ENCODE measurements around the gene ADAMTS3. TPM values are rescaled to one million over a fixed set of nuclear protein-coding genes. Genes with fewer than 3 reads are reported as not detected.

ADAMTS3 gene
- total and polyA plus RNA-seq, 7 experiments from 2014 or later = 0.07 TPM; not detected in 6

GRCh38 chr4:72348701-72349100 is 220.3 kb downstream of the ADAMTS3 start:
- no peaks in the 10 kb centered on the region for H3K27me3 ChIP-seq (ENCODE audit: control insufficient read depth in 2 of 2, insufficient read depth in 2 of 2, low read length in 2 of 2)
- ChIA-PET POLR2A (no interaction called here), CTCF (no interaction called here)
- H3K36me3 Mint-ChIP-seq = no peaks in the 10 kb centered on the region
- no peak overlapping the region for H3K27ac Mint-ChIP-seq
- no peak for DNase-seq
- peaks cover 0 to 5% (median 0%) of the 10 kb centered on the region in 5 donors for H3K27me3 Mint-ChIP-seq
- H3K36me3 ChIP-seq (ENCODE audit: control insufficient read depth in 2 of 3, insufficient read depth in 3 of 3, low read length in 3 of 3) = no peaks in the 10 kb centered on the region
- H3K4me3 ChIP-seq (ENCODE audit: low read length) = no peak overlapping the region
- H3K27ac ChIP-seq (ENCODE audit: low read depth, low read length) = no peak overlapping the region
- no peaks in the 10 kb centered on the region for H3K9me3 Mint-ChIP-seq
- no peaks in the 10 kb centered on the region for H3K9me3 ChIP-seq (ENCODE audit: control insufficient read depth in 2 of 3, low read length in 3 of 3)
- H3K4me1 Mint-ChIP-seq = no peaks in the 10 kb centered on the region
- intact Hi-C loops (cut with micrococcal nuclease) = no loop called here
- H3K4me3 Mint-ChIP-seq = no peak overlapping the region
- no peak for ATAC-seq
- H3K4me1 ChIP-seq (ENCODE audit: control insufficient read depth in 2 of 2, insufficient read depth in 2 of 2, low read length in 2 of 2) = no peaks in the 10 kb centered on the region

- POLR2A ChIA-PET = no interaction called here
- Mint-ChIP-seq H3K27ac (no peak overlapping the region), H3K4me3 (no peak overlapping the region), H3K27me3 (peaks cover 0 to 10% (median 0%) of the 10 kb centered on the region in 5 donors), H3K36me3 (no peaks in the 10 kb centered on the region), H3K4me1 (no peaks in the 10 kb centered on the region), H3K9me3 (peaks cover 0 to 2% (median 0%) of the 10 kb centered on the region in 11 donors)
- DNase-seq = no peak
- CTCF ChIA-PET = no interaction called here
- ATAC-seq = no peak
- Histone ChIP-seq H3K4me1 (ENCODE audit: control insufficient read depth in 2 of 2, insufficient read depth in 2 of 2, low read length in 2 of 2) (no peaks in the 10 kb centered on the region), H3K4me3 (ENCODE audit: low read length) (no peak overlapping the region), H3K9me3 (ENCODE audit: control insufficient read depth in 2 of 3, low read length in 3 of 3) (no peaks in the 10 kb centered on the region), H3K36me3 (ENCODE audit: control insufficient read depth in 2 of 3, insufficient read depth in 3 of 3, low read length in 3 of 3) (no peaks in the 10 kb centered on the region), H3K27me3 (ENCODE audit: control insufficient read depth in 2 of 2, insufficient read depth in 2 of 2, low read length in 2 of 2) (no peaks in the 10 kb centered on the region), H3K27ac (ENCODE audit: low read depth, low read length) (no peak overlapping the region)
- intact Hi-C loops (cut with micrococcal nuclease) = no loop called here
Observed at GRCh38 chr4:72344418-72344817, 224.6 kb downstream of the ADAMTS3 start.

GRCh38 chr4:72341432-72341820 is 227.6 kb downstream of the ADAMTS3 start:
- ATAC-seq (no peak), DNase-seq (no peak)
- H3K4me1 Mint-ChIP-seq = no peaks in the 10 kb centered on the region
- H3K27ac ChIP-seq (ENCODE audit: low read depth, low read length) = no peak overlapping the region
- no peaks in the 10 kb centered on the region for H3K27me3 ChIP-seq (ENCODE audit: control insufficient read depth in 2 of 2, insufficient read depth in 2 of 2, low read length in 2 of 2)
- H3K4me1 ChIP-seq (ENCODE audit: control insufficient read depth in 2 of 2, insufficient read depth in 2 of 2, low read length in 2 of 2) = no peaks in the 10 kb centered on the region
- H3K4me3 ChIP-seq (ENCODE audit: low read length) = no peak overlapping the region
- ChIA-PET POLR2A (no interaction called here), CTCF (no interaction called here)
- H3K36me3 ChIP-seq (ENCODE audit: control insufficient read depth in 2 of 3, insufficient read depth in 3 of 3, low read length in 3 of 3) = no peaks in the 10 kb centered on the region
- H3K27me3 Mint-ChIP-seq = peaks cover 0 to 8% (median 0%) of the 10 kb centered on the region in 5 donors
- no peak overlapping the region for H3K4me3 Mint-ChIP-seq
- H3K27ac Mint-ChIP-seq = no peak overlapping the region
- no peaks in the 10 kb centered on the region for H3K36me3 Mint-ChIP-seq
- peaks cover 0 to 2% (median 0%) of the 10 kb centered on the region in 11 donors for H3K9me3 Mint-ChIP-seq
- H3K9me3 ChIP-seq (ENCODE audit: control insufficient read depth in 2 of 3, low read length in 3 of 3) = no peaks in the 10 kb centered on the region
- intact Hi-C loops (cut with micrococcal nuclease) = no loop called here

GRCh38 chr4:72340803-72341431 is 228.1 kb downstream of the ADAMTS3 start:
- Histone ChIP-seq H3K4me3 (ENCODE audit: low read length) (no peak overlapping the region), H3K4me1 (ENCODE audit: control insufficient read depth in 2 of 2, insufficient read depth in 2 of 2, low read length in 2 of 2) (no peaks in the 10 kb centered on the region), H3K9me3 (ENCODE audit: control insufficient read depth in 2 of 3, low read length in 3 of 3) (no peaks in the 10 kb centered on the region), H3K27me3 (ENCODE audit: control insufficient read depth in 2 of 2, insufficient read depth in 2 of 2, low read length in 2 of 2) (no peaks in the 10 kb centered on the region), H3K27ac (ENCODE audit: low read depth, low read length) (no peak overlapping the region), H3K36me3 (ENCODE audit: control insufficient read depth in 2 of 3, insufficient read depth in 3 of 3, low read length in 3 of 3) (no peaks in the 10 kb centered on the region)
- Mint-ChIP-seq H3K27ac (no peak overlapping the region), H3K27me3 (peaks cover 0 to 8% (median 0%) of the 10 kb centered on the region in 5 donors), H3K4me3 (no peak overlapping the region), H3K9me3 (peaks cover 0 to 2% (median 0%) of the 10 kb centered on the region in 11 donors), H3K4me1 (no peaks in the 10 kb centered on the region), H3K36me3 (no peaks in the 10 kb centered on the region)
- intact Hi-C loops (cut with micrococcal nuclease) = no loop called here
- POLR2A ChIA-PET = no interaction called here
- no peak for DNase-seq
- no peak for ATAC-seq
- CTCF ChIA-PET = no interaction called here

GRCh38 chr4:72338060-72338459 is 231.0 kb downstream of the ADAMTS3 start:
- Mint-ChIP-seq H3K27me3 (peaks cover 0 to 4% (median 0%) of the 10 kb centered on the region in 5 donors), H3K4me3 (no peak overlapping the region), H3K4me1 (no peaks in the 10 kb centered on the region), H3K27ac (no peak overlapping the region), H3K36me3 (no peaks in the 10 kb centered on the region), H3K9me3 (peaks cover 0 to 2% (median 0%) of the 10 kb centered on the region in 11 donors)
- DNase-seq (no peak), ATAC-seq (no peak)
- no peaks in the 10 kb centered on the region for H3K36me3 ChIP-seq (ENCODE audit: control insufficient read depth in 2 of 3, insufficient read depth in 3 of 3, low read length in 3 of 3)
- no peaks in the 10 kb centered on the region for H3K4me1 ChIP-seq (ENCODE audit: control insufficient read depth in 2 of 2, insufficient read depth in 2 of 2, low read length in 2 of 2)
- ChIA-PET POLR2A (no interaction called here), CTCF (no interaction called here)
- H3K4me3 ChIP-seq (ENCODE audit: low read length) = no peak overlapping the region
- H3K9me3 ChIP-seq (ENCODE audit: control insufficient read depth in 2 of 3, low read length in 3 of 3) = no peaks in the 10 kb centered on the region
- H3K27me3 ChIP-seq (ENCODE audit: control insufficient read depth in 2 of 2, insufficient read depth in 2 of 2, low read length in 2 of 2) = no peaks in the 10 kb centered on the region
- H3K27ac ChIP-seq (ENCODE audit: low read depth, low read length) = no peak overlapping the region
- intact Hi-C loops (cut with micrococcal nuclease) = no loop called here

GRCh38 chr4:72330381-72330780 is 238.6 kb downstream of the ADAMTS3 start:
- Histone ChIP-seq H3K36me3 (ENCODE audit: control insufficient read depth in 2 of 3, insufficient read depth in 3 of 3, low read length in 3 of 3) (no peaks in the 10 kb centered on the region), H3K9me3 (ENCODE audit: control insufficient read depth in 2 of 3, low read length in 3 of 3) (no peaks in the 10 kb centered on the region), H3K4me3 (ENCODE audit: low read length) (no peak overlapping the region), H3K27me3 (ENCODE audit: control insufficient read depth in 2 of 2, insufficient read depth in 2 of 2, low read length in 2 of 2) (no peaks in the 10 kb centered on the region), H3K4me1 (ENCODE audit: control insufficient read depth in 2 of 2, insufficient read depth in 2 of 2, low read length in 2 of 2) (no peaks in the 10 kb centered on the region), H3K27ac (ENCODE audit: low read depth, low read length) (no peak overlapping the region)
- H3K27ac Mint-ChIP-seq = no peak overlapping the region
- intact Hi-C loops (cut with micrococcal nuclease) = no loop called here
- no peak overlapping the region for H3K4me3 Mint-ChIP-seq
- no peak for DNase-seq
- ChIA-PET POLR2A (no interaction called here), CTCF (interaction anchor here (0.6 kb wide), 1 partner anchor 43 kb away, joined by 13 read pairs; no protein-coding TSS in a partner anchor)
- H3K9me3 Mint-ChIP-seq = no peaks in the 10 kb centered on the region
- no peaks in the 10 kb centered on the region for H3K36me3 Mint-ChIP-seq
- H3K4me1 Mint-ChIP-seq = no peaks in the 10 kb centered on the region
- no peaks in the 10 kb centered on the region for H3K27me3 Mint-ChIP-seq
- no peak for ATAC-seq
